ENCODE measurements around the gene CSMD2. TPM values are rescaled to one million over a fixed set of nuclear protein-coding genes. Genes with fewer than 3 reads are reported as not detected.

Gene CSMD2
- total RNA-seq, 2 experiments from 2014 or later = not detected

- H3K27me3 ChIP-seq (ENCODE audit: control insufficient read depth in 1 of 2, insufficient read depth in 2 of 2, low read length in 2 of 2) = peaks cover 2 to 3% of the 10 kb centered on the region in 2 experiments
- intact Hi-C loops (cut with DNase I, micrococcal nuclease) = no loop called here
- H3K9me3 Mint-ChIP-seq = peaks cover 2% of the 10 kb centered on the region
- TF ChIP-seq CTCF (IDR thresholded peaks at IDR 0.05) = no peak
- no peak for DNase-seq
- no peak overlapping the region for H3K4me3 Mint-ChIP-seq
- no peak for ATAC-seq (ENCODE audit: poor library complexity)
- H3K27ac ChIP-seq (ENCODE audit: low read depth in 1 of 2, low read length in 2 of 2) = no peak overlapping the region
- H3K4me3 ChIP-seq (ENCODE audit: low read length) = no peak overlapping the region
- no peaks in the 10 kb centered on the region for H3K4me1 ChIP-seq (ENCODE audit: insufficient read depth, low read length)
- no peaks in the 10 kb centered on the region for H3K36me3 Mint-ChIP-seq (ENCODE audit: low read depth)
- H3K36me3 ChIP-seq (ENCODE audit: insufficient read depth, low read length) = no peaks in the 10 kb centered on the region
- ChIA-PET POLR2A (no interaction called here), CTCF (no interaction called here)
- H3K4me1 Mint-ChIP-seq (ENCODE audit: low read depth) = no peaks in the 10 kb centered on the region
- H3K27me3 Mint-ChIP-seq = peaks cover 24% of the 10 kb centered on the region
- H3K9me3 ChIP-seq (ENCODE audit: control insufficient read depth in 1 of 2, insufficient read depth in 1 of 2, low read length in 2 of 2) = no peaks in the 10 kb centered on the region
- no peak overlapping the region for H3K27ac Mint-ChIP-seq
Measured at GRCh38 chr1:33928251-33928650, 236.8 kb downstream of the CSMD2 start.

GRCh38 chr1:33927721-33928120, 237.3 kb downstream of the CSMD2 start:
- no peak for TF ChIP-seq CTCF (IDR thresholded peaks at IDR 0.05)
- Mint-ChIP-seq H3K4me3 (no peak overlapping the region), H3K27ac (no peak overlapping the region), H3K4me1 (ENCODE audit: low read depth) (no peaks in the 10 kb centered on the region), H3K36me3 (ENCODE audit: low read depth) (no peaks in the 10 kb centered on the region), H3K9me3 (peaks cover 2% of the 10 kb centered on the region), H3K27me3 (peaks cover 18% of the 10 kb centered on the region)
- Histone ChIP-seq H3K9me3 (ENCODE audit: control insufficient read depth in 1 of 2, insufficient read depth in 1 of 2, low read length in 2 of 2) (no peaks in the 10 kb centered on the region), H3K27me3 (ENCODE audit: control insufficient read depth in 1 of 2, insufficient read depth in 2 of 2, low read length in 2 of 2) (peaks cover 2 to 3% of the 10 kb centered on the region in 2 experiments), H3K36me3 (ENCODE audit: insufficient read depth, low read length) (no peaks in the 10 kb centered on the region), H3K4me1 (ENCODE audit: insufficient read depth, low read length) (no peaks in the 10 kb centered on the region), H3K4me3 (ENCODE audit: low read length) (no peak overlapping the region), H3K27ac (ENCODE audit: low read depth in 1 of 2, low read length in 2 of 2) (no peak overlapping the region)
- CTCF ChIA-PET = no interaction called here
- no peak for DNase-seq
- POLR2A ChIA-PET = no interaction called here
- intact Hi-C loops (cut with DNase I, micrococcal nuclease) = no loop called here
- ATAC-seq (ENCODE audit: poor library complexity) = no peak

DNA sequence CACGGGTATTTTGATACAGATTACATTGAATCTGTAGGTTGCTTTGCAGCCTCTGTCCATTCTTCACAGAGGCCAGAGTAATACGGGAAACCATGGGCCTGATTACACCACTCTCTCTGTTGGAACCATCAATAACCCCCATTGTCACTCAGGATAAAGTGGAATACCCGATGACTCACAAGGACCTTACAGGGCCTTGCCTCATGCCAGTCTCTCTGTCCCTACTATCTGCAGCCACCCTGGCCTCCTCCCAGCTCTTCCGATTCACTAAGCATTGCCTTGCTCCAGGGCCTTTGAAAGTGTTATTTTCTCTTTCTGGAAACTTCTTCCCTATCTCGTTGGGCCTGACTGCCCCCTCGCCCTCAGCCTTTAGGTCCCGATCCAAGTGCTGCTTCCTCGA, 239.4 kb downstream of the CSMD2 start:
- CTCF ChIA-PET = no interaction called here
- Mint-ChIP-seq H3K27ac (no peak overlapping the region), H3K27me3 (peaks cover 5% of the 10 kb centered on the region), H3K4me3 (no peak overlapping the region), H3K9me3 (peaks cover 2% of the 10 kb centered on the region), H3K36me3 (ENCODE audit: low read depth) (no peaks in the 10 kb centered on the region), H3K4me1 (ENCODE audit: low read depth) (no peaks in the 10 kb centered on the region)
- no peaks in the 10 kb centered on the region for H3K4me1 ChIP-seq (ENCODE audit: insufficient read depth, low read length)
- H3K27ac ChIP-seq (ENCODE audit: low read depth in 1 of 2, low read length in 2 of 2) = no peak overlapping the region
- ATAC-seq (ENCODE audit: poor library complexity) (no peak), DNase-seq (no peak)
- peaks cover 0 to 3% of the 10 kb centered on the region in 2 experiments for H3K27me3 ChIP-seq (ENCODE audit: control insufficient read depth in 1 of 2, insufficient read depth in 2 of 2, low read length in 2 of 2)
- no peaks in the 10 kb centered on the region for H3K36me3 ChIP-seq (ENCODE audit: insufficient read depth, low read length)
- POLR2A ChIA-PET = no interaction called here
- no peak for TF ChIP-seq CTCF (IDR thresholded peaks at IDR 0.05)
- intact Hi-C loops (cut with DNase I, micrococcal nuclease) = no loop called here
- no peak overlapping the region for H3K4me3 ChIP-seq (ENCODE audit: low read length)
- peaks cover 0 to 3% of the 10 kb centered on the region in 2 experiments for H3K9me3 ChIP-seq (ENCODE audit: control insufficient read depth in 1 of 2, insufficient read depth in 1 of 2, low read length in 2 of 2)

All from CD4-positive, alpha-beta T cell (primary cell).